ENCODE data around the gene C2CD4C. TPM values are rescaled to one million over a fixed set of nuclear protein-coding genes. Genes with fewer than 3 reads are reported as not detected.
"Not testable (repeated sequence)": the region's sequence is repeated elsewhere in the genome, so short reads cannot be mapped to it uniquely, and the experiment has no call there.

The C2CD4C gene
- total and polyA plus RNA-seq, 2 of the 13 experiments (the other 11 are each of a cell fraction or from before 2014, with no cell fraction given): not detected

DNA sequence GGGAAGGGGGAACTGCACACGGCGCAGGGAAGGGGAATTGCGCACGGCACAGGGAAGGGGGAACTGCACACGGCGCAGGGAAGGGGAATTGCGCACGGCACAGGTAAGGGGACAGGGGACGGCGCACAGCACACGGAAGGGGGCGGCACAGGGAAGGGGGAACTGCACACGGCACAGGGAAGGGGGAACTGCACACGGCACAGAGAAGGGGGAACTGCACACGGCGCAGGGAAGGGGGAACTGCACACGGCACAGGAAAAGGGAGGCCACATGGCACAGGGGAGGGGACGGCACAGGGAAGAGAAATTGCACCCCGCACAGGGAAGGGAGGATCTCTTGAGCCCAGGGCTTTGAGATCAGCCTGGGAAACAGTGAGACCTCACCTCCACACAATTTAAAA lies 18.7 kb upstream of the C2CD4C start:
- H3K27ac ChIP-seq (ENCODE audit: extremely low read length, insufficient read depth, low read length); FAIRE-seq; CTCF ChIA-PET (ENCODE audit: low intra/inter-chr PET ratio, low total read pairs); H3K9ac ChIP-seq (ENCODE audit: insufficient read depth, low read depth, low read length); H3K9me3 ChIP-seq (ENCODE audit: low read length); DNase-seq (ENCODE audit: low spot score); H3K4me1 ChIP-seq (ENCODE audit: insufficient read depth, low read length); in situ Hi-C loops (cut with HindIII; ENCODE audit: extremely low pct_ligation_motif_present, low pct_unique_long_range_greater_than_20kb); POLR2A ChIA-PET; H3K79me2 ChIP-seq (ENCODE audit: insufficient read depth, low read length); H4K20me1 ChIP-seq (ENCODE audit: insufficient read depth, low read length); H3K36me3 ChIP-seq (replicated peaks in 1 of 2; ENCODE audit: control insufficient read depth in 1 of 2, insufficient read depth in 2 of 2, low read length in 2 of 2); H3K4me2 ChIP-seq (ENCODE audit: low read depth, low read length); intact Hi-C loops (cut with micrococcal nuclease; ENCODE audit: unreplicated experiment); BruUV-seq (replicated peaks); ATAC-seq; H3K27me3 ChIP-seq (ENCODE audit: control insufficient read depth in 1 of 2, insufficient read depth in 2 of 2, low read length in 2 of 2); H2AFZ ChIP-seq (ENCODE audit: low read length); H3K4me3 ChIP-seq (replicated peaks in 1 of 3; ENCODE audit: insufficient read depth in 1 of 3, low read depth in 2 of 3, low read length in 3 of 3): not testable (repeated sequence)
- WGBS (ENCODE audit: low lambda C conversion rate): 93% methylated on average over 19 of the region's 19 CpGs

- H3K79me2 ChIP-seq (ENCODE audit: insufficient read depth, low read length): no peaks in the 10 kb centered on the region
- H3K4me2 ChIP-seq (ENCODE audit: low read depth, low read length): no peak overlapping the region
- no TSS peak for BruUV-seq (replicated peaks)
- H3K4me3 ChIP-seq (replicated peaks in 1 of 3; ENCODE audit: insufficient read depth in 1 of 3, low read depth in 2 of 3, low read length in 3 of 3): no peak overlapping the region
- in situ Hi-C loops (cut with HindIII; ENCODE audit: extremely low pct_ligation_motif_present, low pct_unique_long_range_greater_than_20kb) (no loop called here), intact Hi-C loops (cut with micrococcal nuclease; ENCODE audit: unreplicated experiment) (no loop called here)
- H3K27ac ChIP-seq (ENCODE audit: extremely low read length, insufficient read depth, low read length): no peak overlapping the region
- no peak overlapping the region for H3K9ac ChIP-seq (ENCODE audit: insufficient read depth, low read depth, low read length)
- peaks cover 0 to 3% of the 10 kb centered on the region in 2 experiments; a peak in 1 of 5 replicates for H3K36me3 ChIP-seq (replicated peaks in 1 of 2; ENCODE audit: control insufficient read depth in 1 of 2, insufficient read depth in 2 of 2, low read length in 2 of 2)
- TF ChIP-seq KDM1A (CRISPR knock-in tag; IDR thresholded peaks at IDR 0.05): no peak
- TF ChIP-seq ZNF724P (CRISPR knock-in tag; IDR thresholded peaks at IDR 0.05; ENCODE audit: borderline replicate concordance): no peak
- TF ChIP-seq MXI1 (IDR thresholded peaks at IDR 0.05; ENCODE audit: borderline replicate concordance, low read depth, low read length): no peak
- 94% methylated on average over 51 of the region's 51 CpGs for WGBS (ENCODE audit: low lambda C conversion rate)
- no peaks in the 10 kb centered on the region for H3K4me1 ChIP-seq (ENCODE audit: insufficient read depth, low read length)
- no peak for DNase-seq (ENCODE audit: low spot score)
- ChIA-PET CTCF (ENCODE audit: low intra/inter-chr PET ratio, low total read pairs) (no interaction called here), POLR2A (no interaction called here)
- FAIRE-seq: no peak
- H4K20me1 ChIP-seq (ENCODE audit: insufficient read depth, low read length): no peaks in the 10 kb centered on the region
- no peaks in the 10 kb centered on the region for H3K27me3 ChIP-seq (ENCODE audit: control insufficient read depth in 1 of 2, insufficient read depth in 2 of 2, low read length in 2 of 2)
- H3K9me3 ChIP-seq (ENCODE audit: low read length): no peaks in the 10 kb centered on the region
- ATAC-seq: no peak
- no peak overlapping the region for H2AFZ ChIP-seq (ENCODE audit: low read length)
These were observed 17.9 kb upstream of the C2CD4C start for GRCh38 chr19:426725-427445.
